Brain microvascular endothelial cell (primary cell): ENCODE results near the gene TMEM26.
"Not testable (repeated sequence)": the region's sequence is repeated elsewhere in the genome, so short reads cannot be mapped to it uniquely, and the experiment has no call there.

Source experiments
- DNase-seq: peaks from one replicate; pipeline ENCODE4 v3.0.0-alpha.2; 2020
- H3K27ac ChIP-seq: fragments of 250-450 bp; sonication (Bioruptor Pico); 2 replicates; pipeline ENCODE4 v1.5.1; 2020; ENCODE audit warnings: mild to moderate bottlenecking, moderate library complexity
- H3K27me3 ChIP-seq: fragments of 250-450 bp; sonication (Bioruptor Pico); replicated peaks from 2 replicates; pipeline ENCODE4 v1.5.1; 2020; ENCODE audit warnings: mild to moderate bottlenecking
- H3K36me3 ChIP-seq: fragments of 250-450 bp; sonication (Bioruptor Pico); replicated peaks from 2 replicates; pipeline ENCODE4 v1.5.1; 2020; ENCODE audit warnings: mild to moderate bottlenecking
- H3K4me3 ChIP-seq: 2 replicates; pipeline ENCODE4 v1.5.1; 2011; ENCODE audit warnings: low read depth, mild to moderate bottlenecking, control low read depth, low read length, moderate library complexity
- CTCF ChIP-seq: IDR thresholded peaks from 2 replicates; pipeline ENCODE4 v1.5.1; 2011; ENCODE audit warnings: low read depth, mild to moderate bottlenecking, moderate library complexity, low read length, control low read depth, inconsistent platforms; ENCODE audit errors: missing control alignments
- in situ Hi-C: cut with HindIII; loops from 2 replicates; pipeline ENCODE4 v1.10.0; 2017; ENCODE audit warnings: low sequenced_read_pairs, low pct_ligation_motif_present

TMEM26 gene

GRCh38 chr10:61398366-61399129 is 54.6 kb downstream of the TMEM26 start:
- H3K4me3 ChIP-seq, result no peak overlapping the region

GRCh38 chr10:61397175-61397986 is 55.8 kb downstream of the TMEM26 start:
- TF ChIP-seq CTCF, result no peak
- Histone ChIP-seq H3K36me3 (no peaks in the 10 kb centered on the region), H3K27ac (no peak overlapping the region), H3K4me3 (no peak overlapping the region), H3K27me3 (no peaks in the 10 kb centered on the region)
- no peak for DNase-seq
- in situ Hi-C loops, result no loop called here

More at GRCh38 chr10:61398366-61399129, 54.6 kb downstream of the TMEM26 start:
- in situ Hi-C loops, result no loop called here
- no peaks in the 10 kb centered on the region for H3K36me3 ChIP-seq
- H3K27ac ChIP-seq, result no peak overlapping the region
- no peak for DNase-seq
- no peak for TF ChIP-seq CTCF
- H3K27me3 ChIP-seq, result no peaks in the 10 kb centered on the region

- TF ChIP-seq CTCF, result no peak
- no peak overlapping the region for H3K4me3 ChIP-seq
- in situ Hi-C loops, result no loop called here
- H3K36me3 ChIP-seq, result no peaks in the 10 kb centered on the region
- no peak for DNase-seq
- no peaks in the 10 kb centered on the region for H3K27me3 ChIP-seq
- H3K27ac ChIP-seq, result no peak overlapping the region
These were observed 61.9 kb downstream of the TMEM26 start for GRCh38 chr10:61391281-61391680.

GRCh38 chr10:61390851-61391250 is 62.3 kb downstream of the TMEM26 start:
- Histone ChIP-seq H3K27ac (no peak overlapping the region), H3K4me3 (no peak overlapping the region), H3K27me3 (no peaks in the 10 kb centered on the region), H3K36me3 (no peaks in the 10 kb centered on the region)
- no peak for DNase-seq
- in situ Hi-C loops, result no loop called here
- no peak for TF ChIP-seq CTCF

GRCh38 chr10:61389887-61390286 is 63.3 kb downstream of the TMEM26 start:
- Histone ChIP-seq H3K27me3 (no peaks in the 10 kb centered on the region), H3K36me3 (no peaks in the 10 kb centered on the region), H3K27ac (no peak overlapping the region), H3K4me3 (no peak overlapping the region)
- no peak for DNase-seq
- no peak for TF ChIP-seq CTCF
- in situ Hi-C loops, result no loop called here

GRCh38 chr10:61388986-61389385 is 64.2 kb downstream of the TMEM26 start:
- H3K27ac ChIP-seq, H3K27me3 ChIP-seq, H3K36me3 ChIP-seq, in situ Hi-C loops, H3K4me3 ChIP-seq, DNase-seq: not testable (repeated sequence)
